Mononuclear cell (primary cell): ENCODE results near the gene HNRNPH3. TPM values are rescaled to one million over a fixed set of nuclear protein-coding genes. Genes with fewer than 3 reads are reported as not detected.
"Not testable (repeated sequence)": the region's sequence is repeated elsewhere in the genome, so short reads cannot be mapped to it uniquely, and the experiment has no call there.

Source experiments
- H3K27me3 ChIP-seq: 2 replicates; pipeline ENCODE4 v1.6.0; 2011; ENCODE audit warnings: low read length, control low read depth; ENCODE audit not compliant: insufficient read depth
- H3K4me1 ChIP-seq: 2 replicates; pipeline ENCODE4 v1.5.1; 2011; ENCODE audit warnings: mild to moderate bottlenecking, low read length, control low read depth; ENCODE audit not compliant: insufficient read depth
- H3K4me3 ChIP-seq: 2 replicates; pipeline ENCODE4 v1.5.1; 2011; ENCODE audit warnings: mild to moderate bottlenecking, low read length, moderate library complexity
- H3K9me3 ChIP-seq: 2 replicates; pipeline ENCODE4 v1.5.1; 2011; ENCODE audit warnings: low read depth, mild to moderate bottlenecking, control low read depth, low read length
- total RNA-seq: library from RNA; depleted of rRNA; stranded (reverse); fragments of >200 nt; gene quantifications from one replicate; pipeline ENCODE4 v1.2.3, GENCODE V29; 2012

The HNRNPH3 gene
- total RNA-seq, 1 donor: 53.4 TPM

DNA sequence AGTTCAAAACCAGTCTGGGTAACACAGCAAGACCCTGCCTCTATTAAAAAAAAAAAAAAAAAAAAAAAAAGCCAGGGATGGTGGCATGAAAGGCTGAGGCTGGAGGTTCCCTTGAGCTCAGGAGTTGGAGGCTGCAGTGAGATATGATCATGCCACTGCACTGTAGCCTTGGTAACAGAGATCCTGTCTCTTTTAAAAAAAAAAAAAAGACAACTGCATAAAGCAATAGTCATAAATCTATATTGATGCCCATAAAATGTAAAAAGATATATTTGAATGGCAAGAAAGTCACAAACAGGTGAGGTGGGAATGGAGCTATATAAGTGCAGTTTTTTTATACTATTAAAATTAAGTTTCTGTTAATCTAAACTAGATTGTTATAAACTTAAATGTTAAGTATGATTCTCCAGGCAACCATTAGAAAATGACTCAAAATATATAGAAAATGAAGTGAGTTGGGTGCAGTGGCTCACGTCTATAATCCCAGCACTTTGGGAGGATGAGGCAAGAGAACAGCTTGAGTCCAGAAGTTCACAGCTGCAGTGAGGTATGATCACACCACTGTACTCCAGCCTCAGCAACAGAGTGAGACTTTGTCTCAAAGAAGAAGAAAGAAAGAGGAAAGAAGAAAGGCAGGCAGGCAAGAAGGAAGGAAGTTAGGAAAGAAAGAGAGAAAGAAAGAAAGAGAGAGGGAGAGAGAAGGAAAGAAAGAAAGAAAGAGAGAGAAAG, 13.4 kb upstream of the HNRNPH3 start:
- H3K27me3 ChIP-seq: no peaks in the 10 kb centered on the region
- H3K4me3 ChIP-seq: no peak overlapping the region
- peaks cover 13% of the 10 kb centered on the region for H3K9me3 ChIP-seq
- no peaks in the 10 kb centered on the region for H3K4me1 ChIP-seq

DNA sequence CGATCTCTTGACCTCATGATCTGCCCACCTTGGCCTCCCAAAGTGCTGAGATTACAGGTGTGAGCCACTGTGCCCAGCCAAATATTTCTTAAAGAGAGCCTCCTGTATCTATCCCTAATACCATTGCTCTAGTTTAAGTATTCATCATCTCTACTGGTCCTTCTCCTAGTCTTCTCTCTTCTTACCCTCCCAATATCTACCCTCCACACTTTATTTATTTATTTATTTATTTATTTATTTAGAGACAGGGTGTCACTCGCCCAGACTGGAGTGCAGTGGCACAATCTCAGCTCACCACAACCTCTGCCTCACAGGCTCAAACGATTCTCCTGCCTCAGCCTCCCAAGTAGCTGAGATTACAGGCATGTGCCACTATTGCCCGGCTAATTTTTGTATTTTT, 7.5 kb upstream of the HNRNPH3 start:
- H3K4me1 ChIP-seq: peaks cover 16% of the 10 kb centered on the region
- not testable (repeated sequence) for H3K27me3 ChIP-seq, H3K9me3 ChIP-seq, H3K4me3 ChIP-seq

DNA sequence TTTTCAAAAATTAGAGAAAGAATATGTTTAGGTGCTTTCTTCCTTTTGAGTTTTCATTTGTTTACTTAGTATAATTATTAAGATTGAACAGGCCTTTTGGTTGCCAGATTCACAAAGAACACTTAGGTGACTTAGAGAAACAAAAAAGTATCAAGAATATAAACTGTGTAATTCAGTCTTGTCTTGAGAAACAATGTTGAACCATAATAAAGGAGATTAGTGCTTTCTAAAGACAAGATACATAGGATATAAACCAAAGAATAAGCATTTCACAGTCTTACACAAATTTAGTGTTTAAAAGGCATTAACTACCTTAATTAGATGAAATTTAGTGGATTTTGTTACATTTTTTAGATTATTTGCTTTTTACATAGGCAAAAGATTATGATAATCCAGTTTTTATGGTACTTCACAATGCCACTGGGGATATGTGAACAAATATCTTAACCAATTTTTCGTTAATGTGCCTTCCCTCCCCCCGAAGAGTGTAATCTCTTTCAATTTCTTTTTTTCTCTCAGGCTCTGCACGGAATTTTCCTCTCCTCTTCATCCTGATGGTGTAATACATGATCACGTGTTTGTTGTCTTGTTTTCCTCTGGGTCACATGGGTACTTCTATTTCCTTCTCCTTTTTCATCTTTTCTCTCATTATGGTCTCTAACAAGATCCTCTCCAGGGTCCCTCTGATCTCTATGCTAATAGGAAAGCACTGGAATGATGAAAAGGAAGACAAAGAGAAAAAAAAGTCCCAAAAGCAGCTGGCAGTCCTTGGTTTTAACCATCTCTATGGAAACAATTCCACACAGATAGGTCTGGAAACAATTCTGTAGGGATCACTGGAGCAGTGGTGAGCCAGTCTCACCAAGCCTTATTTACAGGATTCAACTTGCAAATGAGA, 3.7 kb upstream of the HNRNPH3 start:
- H3K4me3 ChIP-seq: no peak overlapping the region
- H3K27me3 ChIP-seq: no peaks in the 10 kb centered on the region
- H3K4me1 ChIP-seq: peaks cover 34% of the 10 kb centered on the region

DNA sequence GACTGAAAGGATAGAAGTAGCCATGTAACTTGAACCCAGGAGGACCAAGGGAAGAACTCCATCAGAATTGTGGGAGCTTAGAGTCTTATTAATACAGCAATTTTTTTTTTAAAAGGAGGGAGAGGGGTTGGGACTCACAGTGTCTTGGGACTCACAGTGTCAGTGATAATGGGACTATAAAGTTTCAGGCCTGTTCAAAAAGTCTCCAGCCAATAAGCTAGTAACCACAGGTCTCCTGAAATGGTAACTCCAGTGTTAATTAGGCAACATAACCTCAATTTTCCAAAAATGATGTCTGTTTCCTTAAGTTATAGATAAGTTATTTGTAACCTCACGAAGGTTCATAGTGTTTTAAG, 2.4 kb upstream of the HNRNPH3 start:
- H3K27me3 ChIP-seq: no peaks in the 10 kb centered on the region
- H3K4me1 ChIP-seq: peaks cover 41% of the 10 kb centered on the region
- H3K9me3 ChIP-seq: no peaks in the 10 kb centered on the region
- no peak overlapping the region for H3K4me3 ChIP-seq

More for the DNA sequence above, 3.7 kb upstream of the HNRNPH3 start:
- H3K9me3 ChIP-seq: no peaks in the 10 kb centered on the region

DNA sequence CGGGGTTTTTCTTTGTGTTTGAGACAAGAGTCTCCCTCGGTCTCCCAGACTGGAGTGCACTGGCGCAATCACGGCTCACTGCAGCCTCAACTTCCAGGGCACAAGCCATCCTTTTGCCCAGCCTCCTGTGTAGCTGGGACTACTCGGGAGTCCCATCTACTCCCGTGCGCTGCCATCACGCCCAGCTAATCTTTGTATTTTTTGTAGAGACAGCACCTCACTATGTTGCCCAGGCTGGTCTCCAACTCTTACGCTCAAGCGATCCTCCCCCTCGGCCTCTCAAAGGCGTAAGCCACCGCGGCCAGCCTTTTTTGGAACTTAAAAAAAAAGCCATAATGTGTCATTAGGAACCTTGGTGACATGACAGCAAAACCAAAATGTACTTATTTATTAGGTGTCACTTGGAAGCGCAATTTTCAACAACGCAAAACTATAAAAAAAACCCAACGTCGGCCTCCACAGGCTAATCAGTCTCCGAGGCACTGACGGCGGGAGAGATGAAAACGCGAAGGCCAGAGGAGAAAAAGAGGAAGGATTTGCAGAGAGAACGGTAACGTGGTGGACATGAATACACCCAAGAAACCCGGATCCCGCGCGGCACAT, 911 bp upstream of the HNRNPH3 start:
- H3K27me3 ChIP-seq: no peaks in the 10 kb centered on the region

DNA sequence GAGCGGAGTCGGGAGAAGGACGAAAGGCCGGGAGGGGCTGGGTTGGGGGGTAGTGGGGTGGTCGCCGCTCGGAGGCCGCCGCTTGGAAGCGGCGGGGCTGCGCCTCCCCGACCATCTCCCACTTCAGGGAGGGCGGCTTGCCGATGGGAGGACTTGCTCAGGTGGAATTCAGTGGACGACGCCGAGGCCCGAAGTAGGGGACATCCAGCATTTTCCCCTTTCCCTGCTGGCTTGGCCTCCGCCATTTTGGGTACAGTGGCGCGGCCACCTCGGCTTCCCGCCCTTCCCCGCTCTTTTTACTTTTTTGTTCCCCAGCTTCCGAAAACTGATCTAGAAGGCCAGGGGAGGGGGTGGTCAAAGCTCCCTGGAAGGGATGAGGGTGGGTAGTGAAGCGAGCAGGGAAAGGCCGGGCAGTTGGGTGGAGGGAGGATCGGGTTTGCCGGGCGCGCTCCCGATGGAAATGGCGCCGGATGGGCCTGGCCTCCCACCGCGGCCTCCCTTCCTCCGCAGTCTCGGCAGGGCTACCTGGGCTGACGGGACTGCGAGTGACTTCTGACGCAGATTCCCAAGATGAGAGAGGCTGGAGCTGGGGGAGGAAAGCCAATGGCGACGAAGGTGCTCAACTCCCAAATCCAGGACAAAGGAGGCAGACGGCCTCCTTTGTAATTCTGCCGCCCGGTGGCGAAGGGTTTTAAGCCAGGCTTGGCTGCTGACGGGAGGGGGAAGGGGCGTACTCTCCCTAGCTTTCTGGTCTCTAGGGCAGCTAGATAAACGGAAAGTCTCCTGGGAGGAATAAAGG, 594 bp downstream of the HNRNPH3 start, which contains the start of gene PBLD:
PBLD (minus strand) TSS at position 670 of the 799 bp plus-strand sequence. CDS start 26,084 bp downstream, outside the sequence.
- peak within 1 kb of the TSS; percentile 99 for H3K4me3 ChIP-seq

More for the DNA sequence above, 911 bp upstream of the HNRNPH3 start:
- Histone ChIP-seq H3K4me3 (peak overlapping the region; percentile 99), H3K9me3 (no peaks in the 10 kb centered on the region), H3K4me1 (peaks cover 56% of the 10 kb centered on the region)

DNA sequence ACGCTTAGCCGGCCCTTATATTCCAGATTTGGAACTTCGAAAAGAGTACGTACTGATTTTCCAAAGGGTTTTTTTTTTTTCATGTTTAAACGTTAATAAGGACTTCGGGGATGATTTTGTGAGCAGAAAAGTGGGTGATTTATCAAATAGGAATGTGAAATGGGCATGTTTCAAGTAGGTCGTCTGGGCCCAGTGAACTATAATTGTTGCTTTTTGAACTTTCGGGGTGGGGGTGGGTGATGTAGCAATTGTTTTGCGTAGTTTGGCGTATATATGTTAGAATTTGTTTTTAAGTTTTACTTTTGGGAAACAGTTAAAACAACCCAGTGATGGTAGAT, 1.2 kb downstream of the HNRNPH3 start:
- peak overlapping the region; percentile 99 for H3K4me3 ChIP-seq
- no peaks in the 10 kb centered on the region for H3K9me3 ChIP-seq
- no peaks in the 10 kb centered on the region for H3K27me3 ChIP-seq
- peaks cover 68% of the 10 kb centered on the region for H3K4me1 ChIP-seq

More for the DNA sequence above, 594 bp downstream of the HNRNPH3 start, which contains the start of gene PBLD:
- H3K4me1 ChIP-seq: peaks cover 65% of the 10 kb centered on the region
- no peaks in the 10 kb centered on the region for H3K27me3 ChIP-seq
- H3K9me3 ChIP-seq: no peaks in the 10 kb centered on the region

DNA sequence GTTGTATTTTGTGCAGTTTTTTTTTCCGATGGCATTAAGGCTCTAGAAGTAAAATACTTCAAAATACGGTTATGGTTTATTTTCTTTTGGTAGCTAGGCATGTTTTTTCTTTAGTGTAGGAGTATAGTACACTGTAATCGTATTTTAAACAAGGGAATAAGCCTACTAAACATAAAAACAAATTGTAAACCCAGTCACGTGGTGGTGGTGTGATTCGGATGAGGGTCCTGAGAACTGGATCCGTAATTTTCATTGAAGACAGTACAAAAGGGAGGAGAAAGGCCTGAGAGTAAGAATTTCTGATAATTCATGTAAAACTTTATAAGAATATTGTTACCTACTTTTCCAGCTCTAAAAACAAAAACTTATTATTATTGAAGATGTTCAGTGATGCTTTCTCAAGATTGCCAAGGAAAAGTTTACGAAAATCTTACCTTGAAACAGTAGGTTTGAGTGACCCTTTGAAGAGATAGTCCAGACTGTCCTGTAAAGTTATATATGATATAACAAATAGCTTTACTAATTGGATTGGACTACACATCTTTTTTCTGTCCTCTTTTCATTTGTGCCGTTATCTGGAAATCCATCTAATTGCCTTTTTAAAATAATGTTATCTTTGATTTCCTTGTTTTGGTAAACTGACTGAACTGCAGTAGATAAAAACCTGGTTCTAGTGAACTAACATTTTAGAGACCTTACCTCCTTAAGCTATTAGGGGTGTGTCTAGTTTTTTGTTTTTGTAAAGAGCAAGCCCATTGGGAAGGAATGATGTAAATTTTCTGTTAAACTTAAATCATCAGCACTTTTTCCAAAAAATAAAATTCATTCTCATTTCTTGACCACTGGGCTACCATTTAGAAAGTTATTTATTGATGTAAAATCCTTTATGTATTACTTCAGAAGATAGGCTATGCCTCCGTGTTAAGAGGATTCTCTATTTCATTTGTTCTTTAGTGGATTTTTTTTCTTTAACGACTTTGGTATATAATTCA, 1.9 kb downstream of the HNRNPH3 start:
- no peaks in the 10 kb centered on the region for H3K9me3 ChIP-seq
- peaks cover 63% of the 10 kb centered on the region for H3K4me1 ChIP-seq
- peak overlapping the region; percentile 99 for H3K4me3 ChIP-seq
- no peaks in the 10 kb centered on the region for H3K27me3 ChIP-seq

DNA sequence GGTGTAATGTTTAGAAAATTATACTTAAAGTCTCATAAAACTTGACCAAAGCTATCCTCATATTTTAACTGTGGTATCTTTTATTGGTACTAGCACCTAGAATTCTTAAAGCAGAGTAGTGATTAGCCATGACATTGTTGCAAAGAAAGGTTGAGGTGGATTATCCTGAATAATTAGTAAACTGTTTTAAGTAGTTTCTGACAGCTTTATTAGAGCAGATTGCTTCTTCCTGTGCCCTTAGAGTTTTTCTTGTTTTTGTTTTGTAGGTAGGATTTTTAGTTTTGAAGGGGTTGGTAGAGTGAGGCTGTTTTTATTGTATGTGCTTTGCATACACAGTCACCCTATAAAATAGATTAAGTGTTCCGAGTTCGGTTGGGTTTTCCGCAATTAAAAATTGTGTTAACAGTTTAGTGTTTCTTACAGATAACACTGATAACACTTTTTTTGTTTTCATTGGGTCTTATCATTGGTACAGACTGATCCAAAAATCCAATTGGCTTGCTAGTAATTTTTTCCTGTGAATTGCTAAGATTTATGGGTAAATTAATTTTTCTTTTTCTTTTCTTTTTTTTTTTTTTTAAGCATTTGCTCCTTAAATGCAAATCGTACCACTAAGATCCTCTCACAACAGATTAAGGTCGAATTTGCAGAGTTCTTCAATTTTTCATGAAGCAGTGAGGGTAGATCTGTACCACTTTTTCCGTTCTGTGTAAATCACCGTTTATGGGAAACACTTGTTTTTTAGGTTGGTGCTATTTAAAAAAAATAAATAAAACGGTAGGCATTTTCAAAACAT, 3.0 kb downstream of the HNRNPH3 start:
- H3K27me3 ChIP-seq: no peaks in the 10 kb centered on the region
- peak overlapping the region; percentile 7 for H3K4me3 ChIP-seq
- H3K4me1 ChIP-seq: peaks cover 52% of the 10 kb centered on the region
- no peaks in the 10 kb centered on the region for H3K9me3 ChIP-seq

DNA sequence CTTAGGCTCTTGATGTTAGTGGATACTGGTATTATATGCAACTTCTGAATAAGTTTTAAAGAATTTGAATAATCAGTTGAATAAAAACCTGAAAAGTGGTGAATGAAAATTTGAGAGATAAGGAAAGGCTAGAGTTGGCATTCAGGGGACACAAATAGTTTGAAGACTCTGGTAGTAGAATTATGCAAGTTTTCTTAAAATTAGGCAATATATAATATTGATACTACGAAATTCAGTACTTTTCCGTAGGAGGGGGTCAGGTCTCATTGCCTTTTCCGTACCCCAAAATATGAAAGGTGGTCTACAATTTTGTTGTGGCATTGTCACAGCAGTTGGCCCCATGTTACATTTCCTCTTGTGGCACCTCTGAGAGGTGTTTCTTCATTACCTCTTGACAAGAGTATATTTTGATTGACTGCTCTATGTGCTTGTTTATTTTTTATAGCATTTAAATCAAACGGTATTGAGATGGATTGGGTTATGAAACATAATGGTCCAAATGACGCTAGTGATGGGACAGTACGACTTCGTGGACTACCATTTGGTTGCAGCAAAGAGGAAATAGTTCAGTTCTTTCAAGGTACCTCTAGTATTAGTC, 5.0 kb downstream of the HNRNPH3 start:
- H3K27me3 ChIP-seq: no peaks in the 10 kb centered on the region
- no peaks in the 10 kb centered on the region for H3K9me3 ChIP-seq
- peaks cover 38% of the 10 kb centered on the region for H3K4me1 ChIP-seq
- no peak overlapping the region for H3K4me3 ChIP-seq

DNA sequence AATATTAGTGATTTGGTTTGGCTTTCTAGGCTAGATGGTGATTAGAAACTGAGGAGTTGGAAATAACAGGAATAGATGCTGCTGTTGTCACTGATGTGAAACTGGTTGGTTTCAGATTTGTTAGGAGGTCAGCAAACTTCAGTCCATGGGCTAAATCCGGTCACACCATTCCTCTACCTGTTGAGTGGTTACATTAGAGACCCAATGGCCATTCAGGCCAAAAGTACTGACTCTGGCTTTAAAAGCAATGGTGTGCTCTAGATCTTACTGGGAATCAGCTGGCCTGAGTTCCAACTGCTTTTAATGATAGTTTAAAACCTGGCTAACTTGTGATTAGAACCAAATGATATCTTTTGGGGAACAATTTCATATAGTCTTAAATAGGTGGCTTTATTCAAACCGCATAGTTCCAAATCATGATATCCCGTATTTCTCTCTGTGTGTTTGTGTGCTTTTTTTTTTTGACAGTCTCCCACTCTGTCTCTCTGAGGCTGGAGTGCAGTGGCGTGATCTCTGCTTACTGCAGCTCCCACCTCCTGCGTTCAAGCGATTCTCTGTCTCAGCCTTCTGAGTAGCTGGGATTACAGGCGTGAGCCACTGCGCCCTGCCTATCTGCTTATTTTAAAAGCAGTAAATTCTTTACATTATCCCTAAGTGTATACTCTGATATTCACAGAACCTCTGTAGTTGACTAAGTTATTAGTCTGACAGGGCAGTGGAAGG, 8.7 kb downstream of the HNRNPH3 start:
- Histone ChIP-seq H3K27me3 (no peaks in the 10 kb centered on the region), H3K4me3 (no peak overlapping the region), H3K4me1 (peaks cover 21% of the 10 kb centered on the region), H3K9me3 (no peaks in the 10 kb centered on the region)

DNA sequence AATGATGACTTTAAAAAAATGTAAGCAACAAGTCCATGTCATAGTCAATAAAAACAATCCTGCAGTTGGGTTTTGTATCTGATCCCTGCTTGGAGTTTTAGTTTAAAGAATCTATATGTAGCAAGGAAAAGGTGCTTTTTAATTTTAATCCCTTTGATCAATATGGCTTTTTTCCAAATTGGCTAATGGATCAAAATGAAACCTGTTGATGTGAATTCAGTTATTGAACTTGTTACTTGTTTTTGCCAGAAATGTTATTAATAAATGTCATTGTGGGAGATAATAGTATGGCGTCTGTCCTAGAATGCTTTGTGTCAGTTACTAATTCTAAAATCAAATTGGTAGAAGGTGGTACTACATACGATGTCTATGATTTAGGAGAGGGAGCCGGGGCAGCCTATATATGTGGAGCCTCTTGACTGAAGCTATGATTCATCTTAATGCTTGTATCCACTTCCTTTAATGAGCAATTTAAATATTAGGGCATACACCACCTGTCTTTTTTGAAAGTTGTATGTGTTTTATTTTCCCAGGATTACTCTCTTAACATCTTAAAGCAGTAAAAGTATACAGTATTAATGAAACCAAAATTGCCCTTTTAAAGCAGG, 11.1 kb downstream of the HNRNPH3 start:
- Histone ChIP-seq H3K4me1 (no peaks in the 10 kb centered on the region), H3K4me3 (no peak overlapping the region), H3K9me3 (no peaks in the 10 kb centered on the region), H3K27me3 (no peaks in the 10 kb centered on the region)
